ENCODE results near the gene CRACDL.

CRACDL gene

GRCh38 chr2:98828793-98829371 lies 107.1 kb downstream of the CRACDL start:
- Histone ChIP-seq H3K36me3 (ENCODE audit: low read length) (no peaks in the 10 kb centered on the region), H3K27ac (ENCODE audit: low read depth, low read length) (no peak overlapping the region), H3K27me3 (ENCODE audit: low read length) (no peaks in the 10 kb centered on the region), H3K9me3 (ENCODE audit: insufficient read depth, low read length) (no peaks in the 10 kb centered on the region), H3K9me2 (replicated peaks; ENCODE audit: insufficient read depth, low read length) (no peaks in the 10 kb centered on the region), H3K4me3 (ENCODE audit: insufficient read depth, low read length, poor library complexity, severe bottlenecking) (no peak overlapping the region), H3K79me2 (ENCODE audit: insufficient read depth, low read length) (no peaks in the 10 kb centered on the region), H3K9ac (ENCODE audit: low read length) (no peak overlapping the region), H2AFZ (ENCODE audit: low read depth, low read length, severe bottlenecking) (no peak overlapping the region), H4K20me1 (ENCODE audit: low read depth, low read length) (no peaks in the 10 kb centered on the region), H3F3A (ENCODE audit: insufficient read depth) (no peaks in the 10 kb centered on the region), H3K4me2 (ENCODE audit: low read depth, low read length, poor library complexity, severe bottlenecking) (no peak overlapping the region)
- TF ChIP-seq EZH2phosphoT487 (conservative IDR thresholded peaks at IDR 0.05; ENCODE audit: low read length) = no peak
- no peak for TF ChIP-seq CTCF (IDR thresholded peaks at IDR 0.05; ENCODE audit: insufficient read depth, low read length, poor library complexity, severe bottlenecking)

- no peaks in the 10 kb centered on the region for H3K79me2 ChIP-seq (ENCODE audit: insufficient read depth, low read length)
- no peaks in the 10 kb centered on the region for H3K9me3 ChIP-seq (ENCODE audit: insufficient read depth, low read length)
- no peak overlapping the region for H2AFZ ChIP-seq (ENCODE audit: low read depth, low read length, severe bottlenecking)
- H3K27ac ChIP-seq (ENCODE audit: low read depth, low read length) = no peak overlapping the region
- TF ChIP-seq CTCF (IDR thresholded peaks at IDR 0.05; ENCODE audit: insufficient read depth, low read length, poor library complexity, severe bottlenecking) = no peak
- no peak for TF ChIP-seq EZH2phosphoT487 (conservative IDR thresholded peaks at IDR 0.05; ENCODE audit: low read length)
- no peak overlapping the region for H3K4me2 ChIP-seq (ENCODE audit: low read depth, low read length, poor library complexity, severe bottlenecking)
- H3K4me3 ChIP-seq (ENCODE audit: insufficient read depth, low read length, poor library complexity, severe bottlenecking) = no peak overlapping the region
- no peaks in the 10 kb centered on the region for H3K36me3 ChIP-seq (ENCODE audit: low read length)
- no peak overlapping the region for H3K9ac ChIP-seq (ENCODE audit: low read length)
- no peaks in the 10 kb centered on the region for H4K20me1 ChIP-seq (ENCODE audit: low read depth, low read length)
- no peaks in the 10 kb centered on the region for H3K9me2 ChIP-seq (replicated peaks; ENCODE audit: insufficient read depth, low read length)
- no peaks in the 10 kb centered on the region for H3K27me3 ChIP-seq (ENCODE audit: low read length)
- H3F3A ChIP-seq (ENCODE audit: insufficient read depth) = no peaks in the 10 kb centered on the region
Measured at GRCh38 chr2:98828369-98828744, 107.7 kb downstream of the CRACDL start.

- Histone ChIP-seq H3K27ac (ENCODE audit: low read depth, low read length) (no peak overlapping the region), H3K4me2 (ENCODE audit: low read depth, low read length, poor library complexity, severe bottlenecking) (no peak overlapping the region), H3F3A (ENCODE audit: insufficient read depth) (no peaks in the 10 kb centered on the region), H2AFZ (ENCODE audit: low read depth, low read length, severe bottlenecking) (no peak overlapping the region), H3K9me3 (ENCODE audit: insufficient read depth, low read length) (no peaks in the 10 kb centered on the region), H3K9ac (ENCODE audit: low read length) (no peak overlapping the region), H3K79me2 (ENCODE audit: insufficient read depth, low read length) (no peaks in the 10 kb centered on the region), H3K4me3 (ENCODE audit: insufficient read depth, low read length, poor library complexity, severe bottlenecking) (no peak overlapping the region), H3K36me3 (ENCODE audit: low read length) (no peaks in the 10 kb centered on the region), H4K20me1 (ENCODE audit: low read depth, low read length) (no peaks in the 10 kb centered on the region), H3K27me3 (ENCODE audit: low read length) (no peaks in the 10 kb centered on the region), H3K9me2 (replicated peaks; ENCODE audit: insufficient read depth, low read length) (no peaks in the 10 kb centered on the region)
- TF ChIP-seq CTCF (IDR thresholded peaks at IDR 0.05; ENCODE audit: insufficient read depth, low read length, poor library complexity, severe bottlenecking) (no peak), EZH2phosphoT487 (conservative IDR thresholded peaks at IDR 0.05; ENCODE audit: low read length) (no peak)
Measured at GRCh38 chr2:98827625-98828368, 108.2 kb downstream of the CRACDL start.
